HTERT RPE-1 (cell line): ENCODE measurements around the gene GNPTG.

Experiments used
- in situ Hi-C: fragments of 300-500 bp; cut with MboI; formaldehyde crosslinking; loops from 4 replicates; pipeline ENCODE4 v1.14.3; 2020; ENCODE audit warnings: low sequenced_read_pairs

The GNPTG gene

GRCh38 chr16:1333149-1333812 is 18.4 kb upstream of the GNPTG start, which contains the start of gene BAIAP3:
BAIAP3 (plus strand) TSS chr16:1333645; CDS start chr16:1338550, 4,905 bp downstream.
- in situ Hi-C loops = no loop called here

GRCh38 chr16:1333854-1334700 is 17.7 kb upstream of the GNPTG start:
- in situ Hi-C loops = no loop called here

GRCh38 chr16:1334739-1335138 is 17.0 kb upstream of the GNPTG start:
- in situ Hi-C loops = no loop called here

- in situ Hi-C loops = no loop called here
Measured at GRCh38 chr16:1335211-1335971, 16.3 kb upstream of the GNPTG start.

GRCh38 chr16:1335996-1336395 is 15.7 kb upstream of the GNPTG start:
- in situ Hi-C loops = no loop called here

GRCh38 chr16:1336619-1337018 is 15.1 kb upstream of the GNPTG start:
- in situ Hi-C loops = no loop called here

GRCh38 chr16:1337486-1337885 is 14.2 kb upstream of the GNPTG start:
- in situ Hi-C loops = no loop called here

- in situ Hi-C loops = no loop called here
Measured at GRCh38 chr16:1338119-1338730, 13.5 kb upstream of the GNPTG start.

GRCh38 chr16:1338855-1339675 is 12.7 kb upstream of the GNPTG start:
- in situ Hi-C loops = no loop called here

GRCh38 chr16:1340730-1341494 is 10.8 kb upstream of the GNPTG start:
- in situ Hi-C loops = no loop called here

- in situ Hi-C loops = no loop called here
Measured at GRCh38 chr16:1341495-1342420, 10.0 kb upstream of the GNPTG start.

- in situ Hi-C loops = no loop called here
Measured at GRCh38 chr16:1342526-1343427, 9.0 kb upstream of the GNPTG start.

GRCh38 chr16:1343428-1344242 is 8.1 kb upstream of the GNPTG start:
- in situ Hi-C loops = no loop called here

- in situ Hi-C loops = no loop called here
Measured at GRCh38 chr16:1344499-1344898, 7.2 kb upstream of the GNPTG start.

GRCh38 chr16:1345087-1345486 is 6.6 kb upstream of the GNPTG start:
- in situ Hi-C loops = no loop called here

- in situ Hi-C loops = no loop called here
Measured at GRCh38 chr16:1345651-1346421, 5.9 kb upstream of the GNPTG start.
